GM19455 (cell line): Measurements from ENCODE around the gene SLC23A3.

ENCODE experiments used
- ATAC-seq: cut with Tn5 transposase; IDR thresholded peaks from one replicate; pipeline ENCODE4 v1.9.1; 2021; ENCODE audit not compliant: unreplicated experiment

SLC23A3 gene

DNA sequence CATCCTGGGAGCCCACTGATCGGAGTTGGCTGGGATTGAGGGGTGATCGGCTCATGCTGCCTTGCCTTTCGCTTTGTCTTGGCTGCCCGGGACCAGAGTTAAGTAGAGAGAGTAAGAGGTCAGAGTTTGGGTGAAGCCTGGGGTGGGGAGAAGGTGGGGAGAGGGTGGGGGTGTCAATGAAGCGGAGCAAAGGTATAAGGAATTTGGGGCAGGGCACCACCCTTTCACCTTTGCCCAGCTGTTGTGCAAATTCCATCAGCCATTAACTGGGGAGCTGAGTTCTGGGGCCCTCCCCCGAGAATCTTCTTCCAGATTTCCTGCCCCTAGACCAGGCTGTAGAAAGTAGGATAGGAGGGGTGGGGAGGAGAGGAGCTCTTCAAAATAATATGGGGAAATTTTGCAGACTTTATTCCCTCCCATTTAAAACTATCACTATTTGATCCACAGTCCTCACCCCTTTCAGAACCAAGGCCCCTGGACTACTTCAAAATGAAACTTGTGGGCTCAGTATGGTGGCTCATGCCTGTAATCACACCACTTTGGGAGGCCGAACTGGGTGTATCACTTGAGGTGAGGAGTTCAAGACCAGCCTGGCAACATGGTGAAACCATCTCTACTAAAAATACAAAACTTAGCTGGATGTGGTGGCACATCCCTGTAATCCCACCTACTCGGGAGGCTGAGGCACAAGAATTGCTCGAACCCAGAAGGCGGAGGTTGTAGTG is at the start of gene SLC23A3:
Gene SLC23A3, minus strand, starts transcription at position 100 of the 725 bp plus-strand sequence. Its CDS starts 45 bp downstream, at position 55.
- ATAC-seq = no peak

- peak; percentile 72 for ATAC-seq
Observed at GRCh38 chr2:219218732-219219701, 49.2 kb upstream of the SLC23A3 start, which contains the start of gene ABCB6. TSS of gene ABCB6 (minus strand) at chr2:219218958. CDS start at chr2:219218673, 285 bp downstream.

GRCh38 chr2:219218217-219218731 is 48.4 kb upstream of the SLC23A3 start:
- ATAC-seq = peak; percentile 39

GRCh38 chr2:219216535-219216915 is 46.7 kb upstream of the SLC23A3 start:
- ATAC-seq = no peak

DNA sequence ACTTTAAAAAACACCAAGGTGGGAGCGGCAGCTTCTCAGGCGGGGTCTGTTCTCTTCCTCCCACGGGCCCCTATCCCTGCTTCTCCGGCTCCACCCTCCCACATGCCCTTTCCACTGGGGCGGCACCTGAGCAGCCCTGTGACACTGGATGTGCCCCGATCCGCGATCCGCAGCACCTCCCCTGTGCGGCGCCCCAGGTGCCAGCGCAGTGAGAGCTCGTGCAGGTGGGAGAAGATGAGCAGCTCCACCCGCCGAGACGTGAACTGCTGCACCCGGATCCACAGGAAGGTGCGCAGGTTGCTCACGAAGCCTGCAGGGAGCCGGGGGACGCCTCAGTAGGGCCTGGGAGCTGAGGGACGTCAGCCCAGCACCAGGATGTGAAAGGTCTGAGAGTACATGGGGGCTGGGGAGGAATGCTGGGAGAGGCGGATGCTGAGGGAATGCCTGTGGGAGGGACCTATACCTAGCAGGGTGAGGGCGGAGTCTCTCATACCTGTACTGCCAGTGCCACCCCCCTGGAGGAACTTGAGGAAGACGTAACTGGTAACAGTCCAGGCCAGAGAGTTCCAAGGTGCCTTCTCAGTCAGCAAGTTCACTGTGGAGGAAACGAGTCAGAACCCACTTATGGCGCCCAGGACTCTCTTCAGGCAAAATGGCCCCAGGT is 46.2 kb upstream of the SLC23A3 start:
- no peak for ATAC-seq

DNA sequence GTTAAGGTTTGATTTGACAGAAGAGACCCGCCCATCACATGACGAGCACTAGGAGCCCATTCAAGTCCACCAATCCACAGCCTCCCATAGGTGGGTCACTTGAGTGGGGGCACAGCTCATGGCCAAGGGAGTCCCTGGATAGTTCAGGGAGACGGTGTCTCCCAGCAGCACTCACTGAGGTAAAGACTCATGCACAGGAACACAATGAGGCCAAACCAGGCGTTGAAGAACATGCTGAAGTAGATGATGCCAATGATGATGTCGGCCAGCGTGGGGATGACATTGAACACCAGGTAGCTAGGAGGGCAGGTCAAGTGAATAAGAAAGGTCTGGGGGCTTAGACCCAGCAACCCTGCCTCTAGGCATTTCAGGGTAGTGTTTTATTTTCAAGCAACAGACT is 45.0 kb upstream of the SLC23A3 start:
- no peak for ATAC-seq

DNA sequence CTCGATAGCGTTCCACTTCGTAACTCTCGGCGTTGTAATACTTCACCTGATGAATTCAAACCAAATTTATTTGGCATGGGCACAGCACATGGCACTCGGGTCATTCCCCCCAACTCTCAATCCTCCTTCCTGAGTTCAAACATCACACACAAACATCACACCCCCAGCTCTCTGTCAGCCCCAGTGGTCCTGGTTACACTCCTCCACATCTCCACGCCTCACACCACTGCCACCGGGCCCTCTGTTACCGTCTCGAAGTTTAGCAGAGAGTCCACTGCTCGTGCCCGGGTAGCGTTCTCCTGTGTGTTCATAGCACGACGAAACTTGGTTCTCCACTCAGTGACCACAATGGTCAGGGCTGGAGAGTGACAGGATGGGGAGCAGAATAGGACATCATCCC is 44.3 kb upstream of the SLC23A3 start:
- ATAC-seq = no peak

DNA sequence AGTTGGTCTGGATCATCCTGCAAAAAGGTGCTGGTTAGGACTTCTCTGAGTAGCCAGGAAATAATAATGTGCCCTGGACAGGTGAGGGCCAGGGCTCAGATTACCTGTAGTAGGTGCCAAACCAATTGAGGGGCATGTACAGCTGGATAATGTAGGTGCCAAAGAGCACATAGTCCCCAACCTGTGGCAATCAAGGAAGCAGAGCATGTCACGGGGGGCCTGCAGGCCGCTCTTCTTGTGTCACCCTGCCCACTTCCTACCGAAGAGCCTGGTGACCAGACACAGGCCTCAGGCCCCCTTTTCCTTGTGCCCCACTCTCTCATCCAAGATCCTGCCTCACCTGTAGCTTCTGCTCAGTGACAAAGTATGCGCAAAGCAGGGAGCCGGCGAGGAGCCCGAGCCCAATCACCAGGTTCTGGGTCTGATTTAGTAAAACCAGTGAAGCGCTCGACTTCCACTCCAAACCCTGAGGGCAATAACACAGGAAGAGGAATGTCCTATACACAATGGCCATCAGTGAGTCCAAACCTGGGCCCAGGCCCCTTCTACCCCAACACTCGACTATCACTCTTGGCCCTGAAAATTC is 43.8 kb upstream of the SLC23A3 start:
- ATAC-seq = no peak

- ATAC-seq = no peak
Observed at GRCh38 chr2:219213026-219213415, 43.2 kb upstream of the SLC23A3 start.

DNA sequence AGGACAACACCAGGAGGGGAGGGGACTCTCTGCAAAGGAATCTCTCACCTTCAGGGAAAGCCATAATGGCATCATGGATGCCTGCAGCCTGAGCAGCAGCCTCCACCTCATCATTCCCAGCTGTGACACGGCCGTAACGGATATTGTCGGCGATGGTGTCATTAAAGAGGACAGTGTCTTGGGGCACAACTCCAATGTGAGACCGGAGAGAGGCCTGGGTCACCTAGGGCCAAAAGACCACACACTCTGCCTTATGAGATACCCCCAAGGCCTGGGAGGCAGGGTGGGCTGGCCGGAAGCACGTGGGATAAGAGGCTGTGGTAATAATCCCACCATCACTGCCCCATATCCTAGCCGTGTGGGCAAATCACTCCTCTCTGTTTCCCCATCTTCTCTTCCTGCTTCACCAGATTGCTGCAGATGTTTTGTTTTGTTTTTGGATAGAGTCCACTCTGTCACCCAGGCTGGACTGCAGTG is 41.1 kb upstream of the SLC23A3 start:
- ATAC-seq = no peak

DNA sequence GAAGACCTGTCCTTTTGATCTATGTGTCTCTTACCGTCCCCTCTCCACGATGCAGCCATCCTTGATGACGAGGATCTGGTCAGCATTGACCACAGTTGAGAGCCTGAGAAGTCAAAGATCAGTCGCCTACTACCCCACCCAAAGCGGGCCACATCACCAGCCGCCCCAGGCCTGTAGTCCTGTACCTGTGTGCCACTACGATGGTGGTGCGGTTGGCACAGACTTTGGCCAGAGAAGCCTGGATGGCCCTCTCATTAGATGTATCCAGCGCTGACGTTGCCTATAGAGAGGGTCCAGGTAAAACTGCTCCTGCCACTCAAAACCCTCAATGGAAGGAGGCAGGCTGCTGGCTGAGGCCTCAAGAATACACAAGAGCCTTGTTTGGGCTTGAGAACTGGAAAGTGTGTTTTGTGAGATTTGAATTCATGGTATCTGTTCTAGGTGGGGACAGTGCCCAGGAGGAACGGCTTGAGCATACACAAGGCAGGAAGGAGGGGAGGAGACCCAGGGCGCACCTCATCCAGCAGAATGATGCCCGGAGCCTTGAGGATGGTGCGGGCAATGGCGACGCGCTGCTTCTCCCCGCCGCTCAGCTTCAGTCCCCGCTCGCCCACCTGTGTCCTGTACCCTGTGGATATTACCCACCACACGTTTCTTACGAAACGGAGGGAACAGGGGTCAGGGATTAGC is 40.5 kb upstream of the SLC23A3 start:
- no peak for ATAC-seq

GRCh38 chr2:219209236-219210195 is 39.7 kb upstream of the SLC23A3 start:
- ATAC-seq = no peak

DNA sequence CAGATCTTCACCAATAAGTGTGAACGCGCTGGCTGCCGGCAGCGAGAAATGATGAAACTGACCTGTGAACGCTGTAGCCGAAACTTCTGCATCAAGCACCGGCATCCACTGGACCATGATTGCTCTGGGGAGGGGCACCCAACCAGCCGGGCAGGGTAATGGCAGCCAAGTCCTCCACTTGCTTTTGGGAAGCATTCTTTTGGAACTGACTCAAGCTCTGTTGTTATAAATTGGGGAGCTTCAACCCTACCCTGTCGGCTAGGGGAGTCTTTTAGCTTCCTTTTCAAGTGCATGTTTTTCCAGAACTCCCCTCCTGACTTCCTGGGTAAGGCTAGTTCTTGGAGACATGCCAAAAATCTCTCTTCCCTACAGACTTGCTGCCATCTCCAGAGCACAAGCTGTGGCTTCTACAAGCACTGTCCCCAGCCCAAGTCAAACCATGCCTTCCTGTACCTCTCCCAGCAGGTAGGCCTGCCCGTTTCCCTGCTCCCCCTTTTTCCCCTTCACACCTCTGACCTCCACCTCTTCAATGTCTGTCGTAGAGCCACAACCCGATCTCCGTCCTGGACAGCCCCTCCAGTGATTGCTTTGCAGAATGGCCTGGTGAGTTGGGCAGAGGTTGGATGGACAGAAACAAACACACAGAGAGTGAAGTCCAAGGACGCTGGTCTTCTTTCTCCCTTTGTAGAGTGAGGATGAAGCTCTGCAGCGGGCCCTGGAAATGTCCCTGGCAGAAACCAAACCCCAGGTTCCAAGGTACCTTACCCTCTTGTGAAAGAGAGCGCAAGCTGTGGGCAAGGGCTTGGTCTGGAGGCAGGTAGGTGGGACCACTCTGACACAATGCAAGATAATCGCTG is 38.3 kb upstream of the SLC23A3 start:
- ATAC-seq = no peak

GRCh38 chr2:219207134-219207883 is 37.5 kb upstream of the SLC23A3 start:
- ATAC-seq = no peak

GRCh38 chr2:219206328-219207133 is 36.7 kb upstream of the SLC23A3 start, which contains the start of gene ZFAND2B:
TSS of gene ZFAND2B (plus strand) at chr2:219206782. CDS start at chr2:219206988, 206 bp downstream.
- ATAC-seq = peak; percentile 96

DNA sequence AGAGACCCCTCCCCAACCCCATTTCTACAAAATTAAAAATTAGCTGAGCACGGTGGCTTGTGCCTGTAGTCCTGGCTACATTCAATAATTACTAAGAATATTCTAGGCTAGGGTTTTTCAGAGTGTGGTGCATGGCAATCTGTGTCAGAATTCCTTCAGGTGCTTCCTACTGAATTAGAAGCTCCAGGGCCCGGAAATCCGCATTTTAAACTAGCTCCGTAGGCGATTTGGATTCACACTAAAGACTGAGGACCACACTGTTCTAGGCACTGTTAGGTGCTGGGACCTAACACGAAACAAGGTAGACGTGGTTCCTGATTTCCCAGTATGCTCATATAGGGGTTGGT is 36.1 kb upstream of the SLC23A3 start:
- ATAC-seq = no peak
